Common myeloid progenitor, CD34-positive (primary cell): ENCODE results near the gene ATP2B2.

Experiments used
- CTCF ChIA-PET: fragments of 350-600 bp; sonication (Branson Sonifier 250); formaldehyde crosslinking; loops from one replicate; lab custom pipeline; 2021; ENCODE audit warnings: antibody characterized with exemption; lab: Charles Lee
- POLR2A ChIA-PET: fragments of 350-600 bp; sonication (Branson Sonifier 250); formaldehyde crosslinking; loops from one replicate; lab custom pipeline; 2021; ENCODE audit warnings: antibody characterized with exemption; lab: Charles Lee
- DNase-seq, 3 donors: peaks; one replicate each; pipeline versions ENCODE4 v3.0.0 to v3.0.0-alpha.2; 2013
- H3K27ac ChIP-seq, 2 experiments: 1 replicate in 1 of 2; 2 replicates in 1 of 2; pipeline ENCODE4 v1.7.0; 2013; ENCODE audit warnings: inconsistent platforms in 2 of 2, low read length in 2 of 2, mild to moderate bottlenecking in 2 of 2, low read depth in 1 of 2, moderate library complexity in 1 of 2; ENCODE audit not compliant: severe bottlenecking in 2 of 2, insufficient read depth in 1 of 2, poor library complexity in 1 of 2
- H3K27me3 ChIP-seq, 5 experiments: replicated peaks in 2 of 5; 1 replicate in 3 of 5; 2 replicates in 2 of 5; pipeline versions ENCODE4 v1.6.1 to v1.7.0; 2013; ENCODE audit warnings: low read length in 4 of 5, mild to moderate bottlenecking in 2 of 5, moderate library complexity in 2 of 5, inconsistent platforms in 1 of 5; ENCODE audit not compliant: insufficient read depth in 5 of 5, control insufficient read depth in 4 of 5
- H3K36me3 ChIP-seq, 4 experiments: 1 replicate in 2 of 4; 2 replicates in 2 of 4; pipeline versions ENCODE4 v1.6.1 to v1.7.0; 2013; ENCODE audit warnings: low read length in 3 of 4, control low read depth in 1 of 4, mild to moderate bottlenecking in 1 of 4; ENCODE audit not compliant: control insufficient read depth in 4 of 4, insufficient read depth in 4 of 4
- H3K4me1 ChIP-seq, 4 experiments: 1 replicate in 3 of 4; 2 replicates in 1 of 4; pipeline versions ENCODE4 v1.6.1 to v1.7.1; 2013; ENCODE audit warnings: low read length in 3 of 4, mild to moderate bottlenecking in 3 of 4, control low read depth in 1 of 4, inconsistent platforms in 1 of 4, moderate library complexity in 1 of 4; ENCODE audit not compliant: control insufficient read depth in 4 of 4, insufficient read depth in 4 of 4; ENCODE audit errors: control extremely low read depth in 1 of 4
- H3K4me3 ChIP-seq, 7 experiments: 1 replicate in 4 of 7; 2 replicates in 3 of 7; pipeline versions ENCODE4 v1.5.1 to v1.7.0; 2013; ENCODE audit warnings: mild to moderate bottlenecking in 7 of 7, low read length in 6 of 7, moderate library complexity in 6 of 7, inconsistent platforms in 2 of 7, low read depth in 2 of 7, control low read depth in 1 of 7; ENCODE audit not compliant: insufficient read depth in 4 of 7, control insufficient read depth in 1 of 7; ENCODE audit errors: extremely low read depth in 1 of 7
- H3K9me3 ChIP-seq, 5 experiments: 1 replicate in 4 of 5; 2 replicates in 1 of 5; pipeline versions ENCODE4 v1.6.1 to v1.7.1; 2013; ENCODE audit warnings: low read length in 4 of 5, mild to moderate bottlenecking in 2 of 5, inconsistent platforms in 1 of 5, low read depth in 1 of 5, moderate library complexity in 1 of 5; ENCODE audit not compliant: control insufficient read depth in 4 of 5, insufficient read depth in 2 of 5; ENCODE audit errors: control extremely low read depth in 1 of 5
- WGBS: methylation state at CpG from one replicate; pipeline ENCODE4 v1.1.5; 2013; ENCODE audit not compliant: insufficient coverage; 5-methylcytosine and 5-hydroxymethylcytosine counted together

The ATP2B2 gene

DNA sequence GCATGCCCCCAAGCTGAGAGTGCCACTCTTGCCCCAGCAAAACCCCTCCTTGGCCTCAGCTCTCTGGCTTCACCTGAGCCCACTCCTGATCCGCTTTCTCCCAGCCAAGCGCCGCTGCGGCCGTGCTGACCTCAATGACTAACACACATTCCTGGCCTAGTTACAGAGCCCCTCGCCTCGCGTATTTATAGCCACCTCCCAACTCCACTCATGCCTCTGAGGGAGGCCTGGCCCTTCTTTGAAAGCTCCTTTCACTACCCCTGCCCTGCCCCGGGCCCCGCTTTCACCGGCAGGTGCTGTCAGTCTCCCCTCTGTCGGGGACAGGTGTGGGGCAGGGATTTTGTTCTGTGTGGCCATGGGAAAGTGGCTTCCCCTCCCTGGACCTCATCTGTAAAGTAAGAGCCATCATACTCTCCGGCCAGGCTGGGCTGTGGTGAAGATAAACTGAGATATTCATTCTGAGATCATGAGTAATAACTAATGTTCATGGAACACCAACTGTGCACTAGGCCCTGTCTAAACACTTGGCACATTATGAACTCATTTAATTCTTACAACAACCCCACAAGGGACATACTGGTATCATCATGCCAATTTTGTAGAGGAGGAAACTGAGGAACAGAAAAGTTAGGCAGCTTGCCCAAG, 13.2 kb upstream of the ATP2B2 start:
- H3K27me3 ChIP-seq = peaks cover 0 to 8% (median 0%) of the 10 kb centered on the region in 5 experiments
- no peak overlapping the region for H3K27ac ChIP-seq
- 99% methylated on average over 9 of the region's 13 CpGs for WGBS
- H3K4me1 ChIP-seq = peaks cover 0 to 12% (median 6%) of the 10 kb centered on the region in 4 experiments
- ChIA-PET CTCF (no interaction called here), POLR2A (no interaction called here)
- no peak overlapping the region for H3K4me3 ChIP-seq
- H3K36me3 ChIP-seq = no peaks in the 10 kb centered on the region
- no peak for DNase-seq
- H3K9me3 ChIP-seq = no peaks in the 10 kb centered on the region

DNA sequence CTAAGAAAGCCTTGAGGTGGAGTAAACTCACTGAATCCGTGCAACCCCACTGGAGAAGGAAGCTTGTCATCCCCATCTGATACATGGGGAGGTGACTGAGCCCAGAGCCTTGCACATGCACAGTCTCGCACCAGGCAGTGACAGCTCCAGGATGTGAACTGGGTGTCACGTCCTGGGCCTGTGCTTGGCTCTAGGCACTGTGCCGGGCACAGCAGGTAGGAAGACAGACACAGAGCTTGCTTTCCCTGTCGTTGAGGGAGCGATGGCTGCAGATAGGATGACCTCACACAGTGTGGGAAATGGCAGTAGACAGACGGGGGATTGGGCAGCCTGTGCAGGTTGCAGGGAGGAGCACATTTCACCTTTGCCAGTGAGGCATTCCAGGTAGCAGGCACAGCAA, 12.2 kb upstream of the ATP2B2 start:
- 91% methylated on average over 7 of the region's 7 CpGs for WGBS
- peaks cover 0 to 3% (median under 1%) of the 10 kb centered on the region in 4 experiments for H3K4me1 ChIP-seq
- H3K27ac ChIP-seq = no peak overlapping the region
- peaks cover 0 to 8% (median 0%) of the 10 kb centered on the region in 5 experiments for H3K27me3 ChIP-seq
- DNase-seq = no peak
- POLR2A ChIA-PET = no interaction called here
- no peaks in the 10 kb centered on the region for H3K36me3 ChIP-seq
- CTCF ChIA-PET = interaction anchor here (1.1 kb wide), 1 partner anchor 30 kb away, joined by 3 read pairs; no protein-coding TSS in a partner anchor
- no peaks in the 10 kb centered on the region for H3K9me3 ChIP-seq
- H3K4me3 ChIP-seq = no peak overlapping the region

DNA sequence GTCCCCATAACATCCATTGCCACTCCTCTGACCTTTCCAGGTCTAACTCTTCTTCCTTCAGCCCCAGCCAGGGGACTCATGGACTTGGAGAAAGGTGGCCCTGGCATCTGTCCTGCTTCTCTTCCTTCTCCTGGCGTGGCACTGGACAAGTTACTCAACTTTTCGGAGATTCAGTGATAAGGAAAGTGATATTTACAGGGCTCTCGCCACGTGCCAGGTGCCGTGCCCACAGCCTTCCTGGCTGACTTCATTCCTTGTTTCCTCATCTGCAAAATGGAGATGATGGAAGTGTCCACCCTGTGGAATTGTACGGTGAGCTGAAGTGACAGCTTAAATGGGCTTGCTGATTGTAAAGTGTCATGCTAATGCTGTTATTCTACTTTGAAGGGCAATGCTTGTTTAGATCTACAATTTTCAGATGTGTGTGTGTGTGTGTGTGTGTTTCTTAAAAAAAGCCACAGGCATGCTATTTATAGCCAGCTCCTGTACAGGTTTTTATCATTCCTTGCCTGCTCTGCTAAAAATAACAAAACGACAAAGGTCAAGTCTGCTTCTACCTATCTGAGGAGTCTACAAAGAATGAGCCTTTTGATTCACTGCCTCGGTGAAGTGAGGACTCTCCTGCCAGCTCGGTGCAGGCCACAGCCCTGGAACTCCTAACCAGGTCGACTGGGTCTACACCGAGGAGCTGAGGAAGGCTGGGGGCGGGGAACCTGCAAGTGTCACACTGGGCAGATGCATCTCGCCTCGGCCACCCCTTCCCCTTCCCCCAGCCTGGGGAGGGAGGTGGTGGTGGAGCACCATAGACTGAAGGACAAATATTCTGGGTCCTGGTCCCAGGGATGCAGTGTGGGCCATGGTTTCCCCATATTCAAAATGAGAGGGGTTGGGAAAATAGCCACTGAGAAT, 11.4 kb upstream of the ATP2B2 start:
- CTCF ChIA-PET = interaction anchor here (1.0 to 1.1 kb wide), 2 partner anchors 31 to 173 kb away, joined by 3 read pairs; no protein-coding TSS in a partner anchor
- no peaks in the 10 kb centered on the region for H3K9me3 ChIP-seq
- WGBS = 79% methylated on average over 8 of the region's 14 CpGs
- POLR2A ChIA-PET = no interaction called here
- no peaks in the 10 kb centered on the region for H3K4me1 ChIP-seq
- no peak for DNase-seq
- peaks cover 0 to 3% (median 0%) of the 10 kb centered on the region in 5 experiments for H3K27me3 ChIP-seq
- no peak overlapping the region for H3K27ac ChIP-seq
- no peaks in the 10 kb centered on the region for H3K36me3 ChIP-seq
- no peak overlapping the region for H3K4me3 ChIP-seq

DNA sequence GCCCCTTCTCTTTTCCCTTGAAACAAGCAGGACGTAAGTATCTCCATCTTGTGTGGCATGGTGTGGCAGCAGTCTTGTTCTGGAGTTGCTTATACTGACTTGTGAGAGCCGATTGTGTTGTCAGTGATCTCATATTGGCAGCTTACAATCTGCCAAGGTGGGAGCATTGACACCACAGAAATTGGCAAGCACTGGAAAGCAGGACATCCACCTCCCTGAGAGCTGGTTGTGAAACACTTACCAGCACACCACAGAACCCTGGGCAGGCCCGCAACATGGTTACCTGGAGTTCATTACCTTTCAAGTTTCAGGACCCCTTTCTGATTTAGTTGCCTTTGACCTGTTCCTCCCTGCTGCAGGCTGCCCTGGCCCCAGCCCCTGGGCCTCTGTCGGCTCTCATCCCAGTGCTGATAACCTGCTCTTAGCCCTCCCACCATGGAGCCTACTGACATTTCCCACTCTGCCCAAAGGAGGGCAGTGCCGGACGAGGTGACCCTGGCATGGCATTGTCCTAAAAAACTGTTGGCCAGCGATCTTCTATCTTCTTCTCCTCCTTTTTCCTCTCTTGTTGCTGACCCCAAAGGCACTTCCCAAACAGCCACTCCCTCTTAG, 10.6 kb upstream of the ATP2B2 start:
- Histone ChIP-seq H3K4me1 (no peaks in the 10 kb centered on the region), H3K27ac (no peak overlapping the region), H3K27me3 (peaks cover 0 to 3% (median 0%) of the 10 kb centered on the region in 5 experiments), H3K9me3 (no peaks in the 10 kb centered on the region), H3K36me3 (no peaks in the 10 kb centered on the region), H3K4me3 (no peak overlapping the region)
- ChIA-PET CTCF (interaction anchor here (1.0 kb wide), 1 partner anchor 174 kb away, joined by 3 read pairs; no protein-coding TSS in a partner anchor), POLR2A (no interaction called here)
- DNase-seq = no peak
- 87% methylated on average over 6 of the region's 7 CpGs for WGBS

DNA sequence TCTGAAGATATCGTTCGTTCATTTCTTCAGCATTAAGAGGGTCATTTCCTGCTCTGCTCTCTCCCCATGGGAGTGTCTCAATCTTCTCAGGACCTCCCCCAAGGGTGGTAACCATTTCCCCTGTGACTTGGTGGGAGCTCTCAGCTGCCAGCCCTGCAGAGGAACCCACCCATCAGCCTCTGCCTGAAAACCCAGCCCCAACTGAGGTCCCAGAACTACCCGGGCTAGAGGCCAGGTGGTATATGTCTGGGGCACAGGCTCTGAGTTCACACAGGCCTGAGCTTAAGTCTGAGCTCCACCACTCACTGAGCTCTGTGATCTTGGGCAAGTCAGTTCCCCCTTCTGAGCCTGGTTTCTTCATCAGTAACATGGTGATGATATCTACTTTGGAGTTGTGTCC, 10.0 kb upstream of the ATP2B2 start:
- Histone ChIP-seq H3K9me3 (no peaks in the 10 kb centered on the region), H3K4me3 (no peak overlapping the region), H3K4me1 (no peaks in the 10 kb centered on the region), H3K27ac (no peak overlapping the region), H3K36me3 (no peaks in the 10 kb centered on the region), H3K27me3 (peaks cover 0 to 3% (median 0%) of the 10 kb centered on the region in 5 experiments)
- ChIA-PET POLR2A (no interaction called here), CTCF (interaction anchor here (1.0 kb wide), 1 partner anchor 175 kb away, joined by 3 read pairs; no protein-coding TSS in a partner anchor)
- 100% methylated on average over 2 of the region's 3 CpGs for WGBS
- no peak for DNase-seq

DNA sequence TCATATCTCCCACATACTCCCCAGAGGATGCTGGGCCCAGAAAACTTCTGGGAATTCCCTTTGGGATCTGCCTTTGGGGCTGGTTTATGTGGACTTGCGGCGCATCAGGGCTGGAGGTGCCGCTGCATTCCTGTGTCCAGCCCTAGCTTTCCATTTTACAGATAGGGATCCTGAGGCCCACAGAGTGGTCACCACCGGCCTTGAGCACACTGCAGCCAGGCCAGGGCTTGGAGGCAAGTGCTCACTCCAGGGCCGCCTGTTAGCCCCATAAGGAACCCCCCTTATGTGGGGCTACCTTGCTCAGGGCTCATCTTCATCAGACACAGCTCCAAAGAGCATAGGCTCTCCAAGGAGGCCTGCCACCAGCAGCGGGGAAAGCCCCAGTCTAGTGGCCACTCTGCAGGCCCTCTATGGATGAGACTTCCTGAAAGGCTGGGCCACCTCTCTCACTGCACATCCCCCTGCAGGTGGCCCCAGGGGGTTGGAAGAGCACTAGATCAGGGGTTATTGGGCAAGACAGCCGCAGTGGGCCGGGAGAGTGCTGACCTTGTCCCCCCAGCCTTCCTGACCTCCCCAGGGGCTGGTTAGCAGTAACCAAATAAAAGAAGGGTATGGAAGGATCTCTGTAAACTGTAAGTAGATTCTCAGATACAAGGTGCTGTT, 9.2 kb upstream of the ATP2B2 start:
- Histone ChIP-seq H3K4me1 (no peaks in the 10 kb centered on the region), H3K9me3 (no peaks in the 10 kb centered on the region), H3K4me3 (no peak overlapping the region), H3K27ac (no peak overlapping the region), H3K27me3 (peaks cover 0 to 6% (median 0%) of the 10 kb centered on the region in 5 experiments), H3K36me3 (no peaks in the 10 kb centered on the region)
- 97% methylated on average over 7 of the region's 8 CpGs for WGBS
- CTCF ChIA-PET = no interaction called here
- no peak for DNase-seq
- POLR2A ChIA-PET = no interaction called here
